WTC11 (cell line): ENCODE data around the gene RMI1. TPM values are rescaled to one million over a fixed set of nuclear protein-coding genes. Genes with fewer than 3 reads are reported as not detected.
"Not testable (repeated sequence)": the region's sequence is repeated elsewhere in the genome, so short reads cannot be mapped to it uniquely, and the experiment has no call there.

Experiments
- ATAC-seq: fragments of 200-7000 bp; cut with Tn5 transposase; 2 replicates; pipeline ENCODE4 v1.10.0; 2021; ENCODE audit warnings: mild to moderate bottlenecking, moderate library complexity
- CTCF ChIA-PET: fragments of 300-600 bp; sonication (Branson Sonifier 250); formaldehyde crosslinking; loops from one replicate; lab custom pipeline; 2021; ENCODE audit warnings: antibody characterized with exemption; lab: Charles Lee
- POLR2A ChIA-PET: fragments of 350-600 bp; sonication (Branson Sonifier 250); formaldehyde crosslinking; loops from one replicate; lab custom pipeline; 2021; ENCODE audit warnings: antibody characterized with exemption; lab: Charles Lee
- DNase-seq: peaks from one replicate; pipeline ENCODE4 v3.0.0; 2021; ENCODE audit warnings: low spot score
- H3K27ac Mint-ChIP-seq: 2 replicates; pipeline ENCODE4 v1.8.0; 2021; ENCODE audit warnings: mixed read lengths
- H3K27me3 Mint-ChIP-seq: 2 replicates; pipeline ENCODE4 v1.8.0; 2021; ENCODE audit warnings: low read depth, mild to moderate bottlenecking, moderate library complexity, mixed read lengths
- H3K36me3 Mint-ChIP-seq: 2 replicates; pipeline ENCODE4 v1.8.0; 2021; ENCODE audit warnings: mixed read lengths
- H3K4me1 Mint-ChIP-seq: 2 replicates; pipeline ENCODE4 v1.8.0; 2022; ENCODE audit warnings: mixed read lengths
- H3K4me3 Mint-ChIP-seq: 2 replicates; pipeline ENCODE4 v1.8.0; 2021; ENCODE audit warnings: mild to moderate bottlenecking, moderate library complexity, mixed read lengths
- H3K9me3 Mint-ChIP-seq: 2 replicates; pipeline ENCODE4 v1.8.0; 2021; ENCODE audit warnings: mixed read lengths
- ATF1 ChIP-seq: sonication (generic); formaldehyde crosslinking; IDR thresholded peaks from 2 replicates; pipeline ENCODE4 v1.8.1; 2023; ENCODE audit warnings: mild to moderate bottlenecking, moderate library complexity, missing genetic modification reagents
- CREB1 ChIP-seq: sonication (generic); formaldehyde crosslinking; IDR thresholded peaks from 2 replicates; pipeline ENCODE4 v1.8.0; 2023; ENCODE audit warnings: mild to moderate bottlenecking, missing genetic modification reagents
- EMX1 ChIP-seq: fragments of 250-450 bp; sonication (Bioruptor Pico); IDR thresholded peaks from 2 replicates; pipeline ENCODE4 v1.8.0; 2021; ENCODE audit warnings: mild to moderate bottlenecking
- JUN ChIP-seq: sonication (generic); formaldehyde crosslinking; IDR thresholded peaks from 2 replicates; pipeline ENCODE4 v1.8.0; 2023; ENCODE audit warnings: mild to moderate bottlenecking, missing genetic modification reagents
- NR3C1 ChIP-seq: sonication (generic); formaldehyde crosslinking; conservative IDR thresholded peaks from 2 replicates; pipeline ENCODE4 v1.8.1; 2023; ENCODE audit warnings: low read depth, mild to moderate bottlenecking, missing genetic modification reagents
- SOX15 ChIP-seq: fragments of 250-450 bp; sonication (Bioruptor Pico); IDR thresholded peaks from 2 replicates; pipeline ENCODE4 v1.9.0; 2021; ENCODE audit warnings: mild to moderate bottlenecking
- TEAD4 ChIP-seq: sonication (generic); formaldehyde crosslinking; IDR thresholded peaks from 2 replicates; pipeline ENCODE4 v1.8.0; 2022; ENCODE audit warnings: mild to moderate bottlenecking, missing genetic modification reagents
- ZNF232 ChIP-seq: sonication (generic); formaldehyde crosslinking; IDR thresholded peaks from 2 replicates; pipeline ENCODE4 v1.8.0; 2022; ENCODE audit warnings: mild to moderate bottlenecking, missing genetic modification reagents
- total RNA-seq: library from RNA; stranded (reverse); gene quantifications from 3 replicates; pipeline ENCODE4 v1.2.3, GENCODE V29; 2021
- TF ChIP-seq, protein P1 (sequence below): fragments of 250-450 bp; sonication (Bioruptor Pico); conservative IDR thresholded peaks from 2 replicates; pipeline ENCODE4 v1.9.0; 2021; ENCODE audit warnings: mild to moderate bottlenecking
- TF ChIP-seq, protein P2 (sequence below): sonication (generic); formaldehyde crosslinking; IDR thresholded peaks from 2 replicates; pipeline ENCODE4 v1.8.0; 2022; ENCODE audit warnings: missing genetic modification reagents
- TF ChIP-seq, protein P3 (sequence below): sonication (generic); formaldehyde crosslinking; IDR thresholded peaks from 2 replicates; pipeline ENCODE4 v1.8.1; 2022; ENCODE audit warnings: low read depth, missing genetic modification reagents, borderline replicate concordance
- TF ChIP-seq, protein P4 (sequence below): fragments of 250-450 bp; sonication (Bioruptor Pico); IDR thresholded peaks from 2 replicates; pipeline ENCODE4 v1.9.0; 2021; ENCODE audit warnings: mild to moderate bottlenecking
- TF ChIP-seq, protein P5 (sequence below): sonication (generic); formaldehyde crosslinking; IDR thresholded peaks from 2 replicates; pipeline ENCODE4 v1.8.0; 2023; ENCODE audit warnings: mild to moderate bottlenecking, missing genetic modification reagents

RMI1 gene
- total RNA-seq, 1 experiment from 2014 or later, result 25.8 TPM

DNA sequence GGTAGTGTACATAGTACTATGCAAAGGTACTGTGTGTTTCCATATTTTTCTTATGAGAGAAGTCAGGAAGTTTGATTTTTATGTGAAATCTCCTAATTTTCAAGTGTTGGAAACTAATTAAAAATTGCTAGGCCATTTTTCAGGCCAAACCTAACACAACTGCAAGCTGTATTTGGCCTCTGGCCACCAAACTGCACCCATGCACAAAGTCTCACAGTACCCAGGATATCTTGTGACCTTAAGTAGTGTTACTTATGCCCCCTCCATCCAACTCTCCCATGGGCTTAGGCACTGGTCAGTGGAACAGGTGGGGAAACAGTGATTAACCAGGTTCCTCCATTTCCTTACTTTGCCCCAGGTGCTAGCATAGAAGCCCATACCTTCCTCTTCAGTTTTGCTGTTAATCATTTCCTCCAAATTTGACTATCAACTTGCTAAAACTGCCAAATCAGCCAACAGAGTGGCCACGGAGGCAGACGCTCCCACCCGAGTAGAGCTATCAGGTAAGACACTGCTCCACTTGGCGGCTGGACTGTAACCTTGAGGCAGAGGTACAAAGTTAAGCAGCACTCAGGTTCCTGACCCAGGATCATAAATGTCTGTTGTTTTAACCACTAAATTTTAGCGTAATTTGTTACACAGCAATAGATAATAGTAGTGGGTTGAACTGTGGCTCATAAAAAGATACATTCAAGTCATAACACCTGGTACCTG is 39.9 kb upstream of the RMI1 start (continued):
- TF ChIP-seq, protein P1, sequence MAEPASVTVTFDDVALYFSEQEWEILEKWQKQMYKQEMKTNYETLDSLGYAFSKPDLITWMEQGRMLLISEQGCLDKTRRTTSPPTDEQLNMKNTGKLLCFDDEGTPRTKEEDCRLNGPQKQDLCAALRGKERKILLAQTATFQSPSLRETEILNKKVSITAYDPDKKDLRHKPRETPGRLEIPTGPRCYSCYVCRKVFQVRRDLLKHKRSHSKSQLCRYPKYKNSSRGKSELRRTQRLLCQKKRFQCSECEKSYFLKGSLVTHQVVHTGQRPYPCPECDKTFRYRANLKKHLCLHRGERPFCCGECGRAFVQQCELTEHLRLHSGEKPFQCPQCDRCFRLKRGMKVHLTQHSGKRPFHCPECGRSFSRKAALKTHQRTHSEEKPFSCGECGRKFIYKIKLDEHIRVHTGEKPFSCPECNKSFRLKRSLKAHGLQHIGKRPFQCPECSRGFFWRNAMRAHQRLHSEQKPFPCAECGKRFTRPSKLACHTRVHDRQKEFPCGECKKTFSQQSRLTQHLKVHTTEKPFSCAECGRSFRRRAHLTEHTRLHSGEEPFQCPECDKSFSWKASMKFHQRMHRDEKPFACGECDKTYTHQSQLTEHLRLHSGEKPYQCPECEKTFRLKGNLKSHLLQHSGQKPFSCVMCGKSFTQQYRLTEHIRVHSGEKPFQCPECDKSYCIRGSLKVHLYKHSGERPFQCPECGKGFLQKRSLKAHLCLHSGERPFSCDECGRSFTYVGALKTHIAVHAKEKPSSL (CRISPR knock-in tag), result no peak
- TF ChIP-seq NR3C1 (CRISPR knock-in tag) (no peak), SOX15 (CRISPR knock-in tag) (no peak)

DNA sequence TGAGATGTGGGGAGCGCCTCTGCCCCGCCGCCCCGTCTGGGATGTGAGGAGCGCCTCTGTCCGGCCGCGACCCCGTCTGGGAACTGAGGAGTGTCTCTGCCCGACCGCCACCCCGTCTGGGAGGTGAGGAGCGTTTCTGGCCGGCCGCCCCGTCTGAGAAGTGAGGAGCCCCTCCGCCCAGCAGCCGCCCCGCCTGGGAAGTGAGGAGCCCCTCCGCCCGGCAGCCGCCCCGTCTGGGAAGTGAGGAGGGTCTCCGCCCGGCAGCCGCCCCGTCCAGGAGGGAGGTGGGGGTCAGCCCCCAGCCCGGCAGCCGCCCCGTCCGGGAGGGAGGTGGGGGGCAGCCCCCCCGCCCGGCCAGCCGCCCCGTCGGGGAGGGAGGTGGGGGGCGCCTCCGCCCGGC is 32.5 kb upstream of the RMI1 start:
- H3K9me3 Mint-ChIP-seq, result peaks cover 28% of the 10 kb centered on the region
- H3K4me1 Mint-ChIP-seq, H3K4me3 Mint-ChIP-seq, ATAC-seq, DNase-seq, POLR2A ChIA-PET, H3K27me3 Mint-ChIP-seq, H3K27ac Mint-ChIP-seq, CTCF ChIA-PET: not testable (repeated sequence)
- H3K36me3 Mint-ChIP-seq, result peaks cover 35% of the 10 kb centered on the region

DNA sequence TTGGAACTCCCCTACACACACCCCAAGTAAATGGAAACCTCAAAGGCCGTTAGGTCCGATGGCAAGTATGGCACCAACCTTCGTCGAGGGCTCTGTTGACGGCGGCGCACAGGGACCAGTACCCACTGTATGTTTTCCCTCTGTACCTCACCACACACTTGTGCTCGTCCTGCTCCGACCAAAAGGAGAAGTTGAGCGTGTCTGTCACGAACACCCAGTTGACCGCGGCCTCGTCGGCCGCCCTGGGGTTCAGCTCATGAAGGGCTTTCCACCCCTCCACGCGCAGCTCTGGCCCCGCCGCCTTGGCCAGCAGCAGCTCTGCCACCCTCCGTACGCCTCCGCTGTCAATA is 24.5 kb upstream of the RMI1 start:
- no peak for DNase-seq
- Mint-ChIP-seq H3K36me3 (0 out of 2 replicates have a peak, but pooled peaks cover 2% of the 10 kb centered on the region), H3K4me1 (peaks cover 14% of the 10 kb centered on the region)
- TF ChIP-seq, protein P2, sequence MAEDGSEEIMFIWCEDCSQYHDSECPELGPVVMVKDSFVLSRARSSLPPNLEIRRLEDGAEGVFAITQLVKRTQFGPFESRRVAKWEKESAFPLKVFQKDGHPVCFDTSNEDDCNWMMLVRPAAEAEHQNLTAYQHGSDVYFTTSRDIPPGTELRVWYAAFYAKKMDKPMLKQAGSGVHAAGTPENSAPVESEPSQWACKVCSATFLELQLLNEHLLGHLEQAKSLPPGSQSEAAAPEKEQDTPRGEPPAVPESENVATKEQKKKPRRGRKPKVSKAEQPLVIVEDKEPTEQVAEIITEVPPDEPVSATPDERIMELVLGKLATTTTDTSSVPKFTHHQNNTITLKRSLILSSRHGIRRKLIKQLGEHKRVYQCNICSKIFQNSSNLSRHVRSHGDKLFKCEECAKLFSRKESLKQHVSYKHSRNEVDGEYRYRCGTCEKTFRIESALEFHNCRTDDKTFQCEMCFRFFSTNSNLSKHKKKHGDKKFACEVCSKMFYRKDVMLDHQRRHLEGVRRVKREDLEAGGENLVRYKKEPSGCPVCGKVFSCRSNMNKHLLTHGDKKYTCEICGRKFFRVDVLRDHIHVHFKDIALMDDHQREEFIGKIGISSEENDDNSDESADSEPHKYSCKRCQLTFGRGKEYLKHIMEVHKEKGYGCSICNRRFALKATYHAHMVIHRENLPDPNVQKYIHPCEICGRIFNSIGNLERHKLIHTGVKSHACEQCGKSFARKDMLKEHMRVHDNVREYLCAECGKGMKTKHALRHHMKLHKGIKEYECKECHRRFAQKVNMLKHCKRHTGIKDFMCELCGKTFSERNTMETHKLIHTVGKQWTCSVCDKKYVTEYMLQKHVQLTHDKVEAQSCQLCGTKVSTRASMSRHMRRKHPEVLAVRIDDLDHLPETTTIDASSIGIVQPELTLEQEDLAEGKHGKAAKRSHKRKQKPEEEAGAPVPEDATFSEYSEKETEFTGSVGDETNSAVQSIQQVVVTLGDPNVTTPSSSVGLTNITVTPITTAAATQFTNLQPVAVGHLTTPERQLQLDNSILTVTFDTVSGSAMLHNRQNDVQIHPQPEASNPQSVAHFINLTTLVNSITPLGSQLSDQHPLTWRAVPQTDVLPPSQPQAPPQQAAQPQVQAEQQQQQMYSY (CRISPR knock-in tag), result no peak
- TF ChIP-seq, all 79 proteins: peak for 0
- no peak for ATAC-seq
- peaks cover 25% of the 10 kb centered on the region for H3K27me3 Mint-ChIP-seq
- H3K4me3 Mint-ChIP-seq, result peak overlapping the region; percentile 79
- ChIA-PET POLR2A (interaction anchor here (0.7 to 1.6 kb wide), 2 partner anchors 9 to 35 kb away, joined by 3 to 4 read pairs; partner anchors contain the start of gene KIF27), CTCF (interaction anchor here (1.0 kb wide), 1 partner anchor 305 kb away, joined by 3 read pairs; no protein-coding TSS in a partner anchor)
- no peak overlapping the region for H3K27ac Mint-ChIP-seq
- no peaks in the 10 kb centered on the region for H3K9me3 Mint-ChIP-seq

DNA sequence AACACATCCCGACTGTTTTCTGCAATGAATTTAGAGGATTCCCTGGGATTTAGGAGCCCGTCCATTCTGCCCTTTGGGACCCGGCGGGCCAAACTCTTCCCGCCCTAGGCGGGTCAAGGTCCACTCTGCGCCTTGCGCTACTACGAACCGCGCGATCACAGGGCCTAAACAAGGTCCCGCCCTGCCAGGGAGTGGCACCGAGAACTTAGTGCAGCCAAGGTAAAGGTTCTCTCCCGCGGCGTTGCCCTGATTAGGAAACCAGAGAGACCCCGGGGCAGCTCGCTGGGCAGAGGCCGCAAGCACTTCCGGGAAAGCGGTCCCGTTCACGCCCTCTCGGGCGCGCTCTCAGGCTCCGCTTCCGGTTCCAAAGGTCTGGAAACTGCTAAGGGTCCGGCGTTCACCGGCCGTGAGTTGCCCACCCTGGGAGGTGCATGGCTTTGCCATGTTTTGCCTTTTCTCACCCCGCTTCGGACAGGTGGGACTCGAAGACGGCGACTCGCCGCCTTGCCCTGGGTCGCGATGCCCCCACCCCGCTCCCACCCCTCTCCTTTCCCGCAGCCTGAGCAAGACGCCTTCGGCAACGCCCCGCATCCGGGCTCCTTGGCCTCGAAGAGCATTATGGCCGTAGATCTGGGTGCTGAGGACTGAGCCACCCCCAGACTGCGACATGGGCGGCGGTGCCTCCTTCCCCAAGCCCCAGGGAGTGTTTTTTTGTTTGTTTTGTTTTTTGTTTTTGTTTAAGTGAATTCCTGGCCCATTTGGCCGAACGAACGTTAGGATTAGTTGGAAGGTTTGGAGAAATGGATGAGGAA is 24.0 kb upstream of the RMI1 start:
- TF ChIP-seq ZNF232 (CRISPR knock-in tag), result no peak
- TF ChIP-seq, protein P3, sequence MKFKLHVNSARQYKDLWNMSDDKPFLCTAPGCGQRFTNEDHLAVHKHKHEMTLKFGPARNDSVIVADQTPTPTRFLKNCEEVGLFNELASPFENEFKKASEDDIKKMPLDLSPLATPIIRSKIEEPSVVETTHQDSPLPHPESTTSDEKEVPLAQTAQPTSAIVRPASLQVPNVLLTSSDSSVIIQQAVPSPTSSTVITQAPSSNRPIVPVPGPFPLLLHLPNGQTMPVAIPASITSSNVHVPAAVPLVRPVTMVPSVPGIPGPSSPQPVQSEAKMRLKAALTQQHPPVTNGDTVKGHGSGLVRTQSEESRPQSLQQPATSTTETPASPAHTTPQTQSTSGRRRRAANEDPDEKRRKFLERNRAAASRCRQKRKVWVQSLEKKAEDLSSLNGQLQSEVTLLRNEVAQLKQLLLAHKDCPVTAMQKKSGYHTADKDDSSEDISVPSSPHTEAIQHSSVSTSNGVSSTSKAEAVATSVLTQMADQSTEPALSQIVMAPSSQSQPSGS (CRISPR knock-in tag), result no peak
- TF ChIP-seq, protein P4, sequence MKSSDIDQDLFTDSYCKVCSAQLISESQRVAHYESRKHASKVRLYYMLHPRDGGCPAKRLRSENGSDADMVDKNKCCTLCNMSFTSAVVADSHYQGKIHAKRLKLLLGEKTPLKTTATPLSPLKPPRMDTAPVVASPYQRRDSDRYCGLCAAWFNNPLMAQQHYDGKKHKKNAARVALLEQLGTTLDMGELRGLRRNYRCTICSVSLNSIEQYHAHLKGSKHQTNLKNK (CRISPR knock-in tag), result no peak
- TF ChIP-seq, protein P1 (CRISPR knock-in tag), result no peak
- no peak for TF ChIP-seq ATF1 (CRISPR knock-in tag)
- TF ChIP-seq EMX1, result no peak
- no peak for TF ChIP-seq JUN (CRISPR knock-in tag)
- TF ChIP-seq CREB1 (CRISPR knock-in tag), result no peak
- no peak for TF ChIP-seq TEAD4 (CRISPR knock-in tag)
- TF ChIP-seq, protein P5, sequence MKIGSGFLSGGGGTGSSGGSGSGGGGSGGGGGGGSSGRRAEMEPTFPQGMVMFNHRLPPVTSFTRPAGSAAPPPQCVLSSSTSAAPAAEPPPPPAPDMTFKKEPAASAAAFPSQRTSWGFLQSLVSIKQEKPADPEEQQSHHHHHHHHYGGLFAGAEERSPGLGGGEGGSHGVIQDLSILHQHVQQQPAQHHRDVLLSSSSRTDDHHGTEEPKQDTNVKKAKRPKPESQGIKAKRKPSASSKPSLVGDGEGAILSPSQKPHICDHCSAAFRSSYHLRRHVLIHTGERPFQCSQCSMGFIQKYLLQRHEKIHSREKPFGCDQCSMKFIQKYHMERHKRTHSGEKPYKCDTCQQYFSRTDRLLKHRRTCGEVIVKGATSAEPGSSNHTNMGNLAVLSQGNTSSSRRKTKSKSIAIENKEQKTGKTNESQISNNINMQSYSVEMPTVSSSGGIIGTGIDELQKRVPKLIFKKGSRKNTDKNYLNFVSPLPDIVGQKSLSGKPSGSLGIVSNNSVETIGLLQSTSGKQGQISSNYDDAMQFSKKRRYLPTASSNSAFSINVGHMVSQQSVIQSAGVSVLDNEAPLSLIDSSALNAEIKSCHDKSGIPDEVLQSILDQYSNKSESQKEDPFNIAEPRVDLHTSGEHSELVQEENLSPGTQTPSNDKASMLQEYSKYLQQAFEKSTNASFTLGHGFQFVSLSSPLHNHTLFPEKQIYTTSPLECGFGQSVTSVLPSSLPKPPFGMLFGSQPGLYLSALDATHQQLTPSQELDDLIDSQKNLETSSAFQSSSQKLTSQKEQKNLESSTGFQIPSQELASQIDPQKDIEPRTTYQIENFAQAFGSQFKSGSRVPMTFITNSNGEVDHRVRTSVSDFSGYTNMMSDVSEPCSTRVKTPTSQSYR (CRISPR knock-in tag), result no peak
- TF ChIP-seq, all 79 proteins: peak for 0
- Mint-ChIP-seq H3K36me3 (0 out of 2 replicates have a peak, but pooled peaks cover 2% of the 10 kb centered on the region), H3K27me3 (peaks cover 25% of the 10 kb centered on the region), H3K9me3 (no peaks in the 10 kb centered on the region), H3K27ac (peak overlapping the region; percentile 83; the same call in 1 of the 2 replicates), H3K4me1 (peaks cover 14% of the 10 kb centered on the region), H3K4me3 (peak overlapping the region; percentile 79)
- CTCF ChIA-PET, result interaction anchor here (1.0 kb wide), 1 partner anchor 305 kb away, joined by 3 read pairs; no protein-coding TSS in a partner anchor
- peak; percentile 66 for DNase-seq
- peak; percentile 88 for ATAC-seq
- POLR2A ChIA-PET, result interaction anchor here (0.7 to 1.6 kb wide), 2 partner anchors 9 to 36 kb away, joined by 3 to 4 read pairs; partner anchors contain the start of gene KIF27
